ENCODE results near the gene LPP.

- TF ChIP-seq ZNF138 (CRISPR knock-in tag; IDR thresholded peaks at IDR 0.05; ENCODE audit: low read depth) (no peak), ZNF556 (CRISPR knock-in tag; IDR thresholded peaks at IDR 0.05; ENCODE audit: borderline replicate concordance) (no peak), SNAPC5 (CRISPR knock-in tag; IDR thresholded peaks at IDR 0.05; ENCODE audit: borderline replicate concordance) (no peak), CTCF (CRISPR knock-in tag; IDR thresholded peaks at IDR 0.05) (no peak), ZNF766 (CRISPR knock-in tag; IDR thresholded peaks at IDR 0.05; ENCODE audit: borderline replicate concordance) (no peak), ZZZ3 (CRISPR knock-in tag; IDR thresholded peaks at IDR 0.05; ENCODE audit: borderline replicate concordance) (no peak), ZSCAN30 (CRISPR knock-in tag; IDR thresholded peaks at IDR 0.05) (no peak), RFX5 (IDR thresholded peaks at IDR 0.05; ENCODE audit: low read depth, low read length) (no peak)
Observed at GRCh38 chr3:188900421-188900951, 746.5 kb downstream of the LPP start.
